ENCODE data around the gene F11R.

The F11R gene

GRCh38 chr1:161047436-161048420 is 26.8 kb upstream of the F11R start:
- TF ChIP-seq CTCF (IDR thresholded peaks at IDR 0.05) (no peak), ZFX (IDR thresholded peaks at IDR 0.05; ENCODE audit: borderline replicate concordance) (no peak)
- H3K27ac ChIP-seq: no peak overlapping the region

DNA sequence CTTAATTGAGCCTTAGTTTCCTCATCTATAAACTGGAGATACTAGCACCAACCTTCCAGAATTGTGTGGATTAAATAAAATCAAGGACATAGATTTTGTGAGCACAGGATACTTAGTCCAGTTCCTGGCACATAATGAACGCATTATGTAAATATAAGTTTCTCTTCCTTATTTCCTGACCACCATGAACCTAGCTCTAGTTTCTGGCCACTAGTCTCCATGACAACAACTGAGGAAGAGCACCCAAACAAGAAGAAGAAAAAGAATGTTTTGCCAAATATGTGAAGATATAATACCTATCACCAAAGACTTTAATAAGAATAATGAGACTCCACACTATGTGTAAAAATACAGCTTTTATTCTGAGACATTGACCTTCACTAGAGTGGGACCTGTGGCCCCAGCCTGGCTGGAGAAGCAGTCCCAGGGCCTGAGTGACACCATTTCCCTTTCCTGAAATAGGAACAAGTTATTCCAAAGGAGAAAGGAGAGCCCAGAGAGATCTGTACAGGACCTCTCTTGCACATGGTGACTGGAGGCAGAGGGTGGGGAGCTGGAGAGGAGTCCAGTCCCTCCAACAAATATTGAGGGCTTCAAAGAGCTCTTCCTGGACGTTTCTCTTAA is 25.8 kb upstream of the F11R start:
- H3K27ac ChIP-seq: peak overlapping the region; percentile 95
- no peak for TF ChIP-seq CTCF (IDR thresholded peaks at IDR 0.05)
- TF ChIP-seq ZFX (IDR thresholded peaks at IDR 0.05; ENCODE audit: borderline replicate concordance): no peak

- H3K27ac ChIP-seq: peak within 1 kb of the TSS; percentile 95
- no peak for TF ChIP-seq CTCF (IDR thresholded peaks at IDR 0.05)
- no peak for TF ChIP-seq ZFX (IDR thresholded peaks at IDR 0.05; ENCODE audit: borderline replicate concordance)
Measured at GRCh38 chr1:161045736-161046604, 25.0 kb upstream of the F11R start, which contains the start of gene USF1. Gene USF1, minus strand, starts transcription at chr1:161045977. Its CDS starts 2,702 bp downstream, at chr1:161043275.

DNA sequence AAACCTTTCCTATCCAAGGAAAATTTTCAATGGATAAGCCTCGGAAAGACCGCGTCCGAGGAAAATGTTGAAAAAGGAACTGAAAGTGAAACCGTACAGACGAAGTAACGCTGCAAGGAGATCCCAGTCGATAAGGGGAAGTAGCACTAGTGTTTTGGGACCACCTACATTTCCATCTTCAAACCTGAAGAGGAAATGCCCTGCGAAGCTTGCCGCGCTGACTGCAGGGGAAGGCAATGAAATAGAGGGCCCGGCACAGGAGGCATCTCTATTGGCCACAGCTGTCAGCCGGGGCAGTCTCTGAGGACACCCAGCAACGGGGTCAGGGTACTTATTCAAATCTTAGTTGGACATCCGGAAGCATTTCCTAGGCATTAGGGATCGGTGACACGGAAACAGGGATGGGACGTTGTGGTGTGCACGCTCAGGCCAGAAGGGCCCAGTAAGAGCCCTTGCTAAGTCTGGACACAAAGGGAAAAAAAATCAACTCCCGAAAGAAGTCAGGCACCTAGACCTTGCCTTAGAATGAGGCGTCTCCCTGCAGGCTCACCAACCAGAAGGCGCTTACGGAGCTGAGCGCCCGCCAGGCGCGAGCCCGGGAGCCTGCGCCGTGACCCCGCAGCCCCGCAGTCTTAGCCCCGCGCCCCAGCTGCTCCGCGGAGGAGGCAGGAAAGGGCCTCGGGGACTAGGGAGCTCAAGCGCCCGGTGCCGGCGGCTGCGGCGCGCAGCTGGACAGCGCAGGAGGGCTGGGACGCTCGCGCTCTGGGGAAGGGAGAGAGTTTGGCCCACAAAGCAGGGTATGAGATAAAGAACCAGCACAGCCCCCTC is 24.2 kb upstream of the F11R start:
- H3K27ac ChIP-seq: peak overlapping the region; percentile 95
- TF ChIP-seq CTCF (IDR thresholded peaks at IDR 0.05): peak; percentile 7; the same call in 1 of the 2 replicates
- TF ChIP-seq ZFX (IDR thresholded peaks at IDR 0.05; ENCODE audit: borderline replicate concordance): no peak

DNA sequence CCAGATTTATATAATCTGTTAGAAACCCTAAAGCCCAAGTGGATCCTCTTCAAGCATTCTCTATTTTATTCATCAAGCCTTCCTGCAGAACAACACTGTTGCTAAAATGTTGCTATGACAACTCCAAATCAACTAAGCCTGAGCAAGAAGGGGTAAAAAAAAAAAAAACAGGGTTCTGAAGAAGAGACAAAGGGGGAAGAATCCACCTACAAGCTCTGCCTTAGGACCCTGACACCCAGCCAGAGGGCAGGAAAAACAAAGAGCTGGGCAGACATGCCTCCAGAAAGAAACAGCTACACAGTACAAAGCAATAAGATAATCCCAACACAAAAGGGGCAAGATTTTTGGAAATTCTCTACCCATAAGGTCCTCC is 23.6 kb upstream of the F11R start:
- peak overlapping the region; percentile 95 for H3K27ac ChIP-seq
- TF ChIP-seq ZFX (IDR thresholded peaks at IDR 0.05; ENCODE audit: borderline replicate concordance) (no peak), CTCF (IDR thresholded peaks at IDR 0.05) (no peak)

- TF ChIP-seq ZFX (IDR thresholded peaks at IDR 0.05; ENCODE audit: borderline replicate concordance): no peak
- TF ChIP-seq CTCF (IDR thresholded peaks at IDR 0.05): no peak
- H3K27ac ChIP-seq: peak overlapping the region; percentile 85
Measured at GRCh38 chr1:161039546-161039945, 18.6 kb upstream of the F11R start.

All from 22Rv1 (cell line).